BLaER1 (cell line): Measurements from ENCODE around the gene NT5C1A.
A peak's percentile ranks its signal among the peaks of the same experiment; 100 is the strongest.

Experiments used
- H3K27ac ChIP-seq: shearing (Covaris generic); formaldehyde crosslinking; 2 replicates; pipeline ENCODE4 v1.8.1; 2022
- H3K27me3 ChIP-seq: shearing (Covaris generic); formaldehyde crosslinking; 2 replicates; pipeline ENCODE4 v1.8.1; 2022
- H3K36me3 ChIP-seq: shearing (Covaris generic); formaldehyde crosslinking; 2 replicates; pipeline ENCODE4 v1.8.1; 2022
- H3K4me1 ChIP-seq: shearing (Covaris generic); formaldehyde crosslinking; 2 replicates; pipeline ENCODE4 v1.8.1; 2022
- H3K4me2 ChIP-seq: shearing (Covaris generic); formaldehyde crosslinking; 2 replicates; pipeline ENCODE4 v1.8.1; 2022
- H3K4me3 ChIP-seq: shearing (Covaris generic); formaldehyde crosslinking; 2 replicates; pipeline ENCODE4 v1.8.1; 2022
- H3K9ac ChIP-seq: shearing (Covaris generic); formaldehyde crosslinking; 2 replicates; pipeline ENCODE4 v1.8.1; 2022
- H3K9me3 ChIP-seq: shearing (Covaris generic); formaldehyde crosslinking; 2 replicates; pipeline ENCODE4 v1.8.1; 2022
- H4K20me1 ChIP-seq: shearing (Covaris generic); formaldehyde crosslinking; 2 replicates; pipeline ENCODE4 v1.8.1; 2022
- Cebpa-rat ChIP-seq: shearing (Covaris generic); IDR thresholded peaks from 2 replicates; pipeline ENCODE4 v1.8.1; 2022

Gene NT5C1A

DNA sequence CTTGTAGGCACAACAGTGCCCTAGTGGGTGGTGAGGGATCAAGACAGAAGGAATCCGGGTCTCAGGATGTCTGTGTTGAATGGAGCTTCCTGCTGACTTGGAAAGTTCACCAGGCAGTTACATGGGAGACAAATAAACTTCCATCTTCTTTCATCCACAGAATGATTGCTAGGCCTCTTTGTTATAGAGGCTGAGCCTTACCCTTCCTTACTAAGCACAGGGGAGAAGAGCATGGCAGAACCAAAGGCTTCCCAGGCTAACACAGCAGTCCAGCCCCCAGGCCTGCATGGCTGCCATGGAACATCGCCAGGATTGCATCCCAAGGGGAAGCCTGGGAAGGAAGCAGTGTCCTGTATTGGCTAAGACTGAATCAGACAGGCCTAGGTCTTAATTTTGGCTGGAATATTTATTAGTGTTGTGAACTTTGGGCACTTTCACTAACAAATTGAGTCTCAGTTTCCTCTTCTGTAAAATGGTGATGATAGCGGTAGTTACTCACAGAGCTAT is 51.2 kb downstream of the NT5C1A start:
- no peaks in the 10 kb centered on the region for H4K20me1 ChIP-seq
- no peak for TF ChIP-seq Cebpa-rat
- no peak overlapping the region for H3K4me3 ChIP-seq
- H3K9me3 ChIP-seq = peaks cover 3% of the 10 kb centered on the region; the same call in 1 of the 2 replicates
- H3K27me3 ChIP-seq = no peaks in the 10 kb centered on the region
- H3K27ac ChIP-seq = no peak overlapping the region
- H3K4me1 ChIP-seq = peaks cover 25% of the 10 kb centered on the region
- H3K9ac ChIP-seq = no peak overlapping the region
- H3K36me3 ChIP-seq = no peaks in the 10 kb centered on the region; the same call in 1 of the 2 replicates
- no peak overlapping the region for H3K4me2 ChIP-seq

DNA sequence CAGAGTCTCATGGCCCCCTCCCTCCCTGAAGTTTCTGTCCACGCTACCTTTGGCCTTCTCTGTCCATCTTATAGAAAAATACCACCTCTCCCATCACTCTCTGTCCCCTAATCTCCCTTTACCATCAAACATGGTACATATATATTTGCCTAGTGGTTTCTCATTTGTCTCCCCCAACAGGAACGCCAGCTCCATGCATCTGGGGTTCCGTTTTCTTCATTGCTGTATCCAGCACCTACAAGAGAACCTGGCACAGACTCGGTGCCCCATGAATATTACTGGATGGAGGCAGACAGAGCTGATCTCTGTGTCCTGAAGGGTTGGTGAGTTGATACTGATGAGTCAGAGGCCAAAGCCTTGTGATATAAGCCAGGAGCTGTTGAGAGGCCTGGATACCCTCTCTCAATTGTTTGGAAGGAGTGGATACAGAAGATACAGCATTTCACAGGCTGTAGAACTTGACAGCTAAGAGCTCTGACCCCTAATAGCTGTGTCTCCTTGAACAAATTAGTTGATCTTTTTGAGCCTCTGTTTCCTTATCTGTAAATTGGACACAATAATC is 54.3 kb downstream of the NT5C1A start:
- no peak overlapping the region for H3K9ac ChIP-seq
- no peaks in the 10 kb centered on the region for H4K20me1 ChIP-seq

DNA sequence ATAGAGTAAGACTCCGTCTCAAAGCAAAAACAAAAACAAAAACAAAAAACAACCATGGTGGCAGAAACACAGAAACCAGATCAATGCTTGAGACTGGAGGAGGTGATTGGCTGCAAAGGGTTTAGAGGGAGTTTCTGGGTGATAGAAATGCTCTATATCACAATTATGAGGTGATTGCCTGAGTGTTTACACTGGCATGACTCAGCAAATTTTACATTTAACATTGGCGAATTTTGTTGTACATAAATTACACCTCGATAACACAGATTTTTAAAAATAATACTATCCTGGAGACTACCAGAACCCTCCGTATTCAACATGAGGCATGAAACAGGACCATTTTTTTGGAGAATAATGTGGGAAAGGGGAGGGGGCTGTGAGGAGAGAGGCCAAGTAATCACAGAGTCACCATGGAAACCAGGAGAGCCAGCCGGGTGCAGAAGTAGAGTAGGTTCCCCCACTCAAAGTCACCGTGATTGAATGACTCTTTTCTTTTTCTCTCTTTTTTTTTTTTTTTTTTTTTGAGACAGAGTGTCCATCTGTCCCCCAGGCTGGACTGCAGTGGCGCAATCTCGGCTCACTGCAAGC is 56.7 kb downstream of the NT5C1A start:
- TF ChIP-seq Cebpa-rat = no peak
- Histone ChIP-seq H3K36me3 (no peaks in the 10 kb centered on the region; the same call in 1 of the 2 replicates), H3K27ac (no peak overlapping the region), H3K4me1 (no peaks in the 10 kb centered on the region), H4K20me1 (no peaks in the 10 kb centered on the region), H3K9me3 (peaks cover 3% of the 10 kb centered on the region; the same call in 1 of the 2 replicates), H3K9ac (no peak overlapping the region), H3K4me3 (no peak overlapping the region), H3K4me2 (no peak overlapping the region), H3K27me3 (no peaks in the 10 kb centered on the region)

More for the DNA sequence above, 54.3 kb downstream of the NT5C1A start:
- Histone ChIP-seq H3K4me2 (no peak overlapping the region), H3K36me3 (no peaks in the 10 kb centered on the region; the same call in 1 of the 2 replicates), H3K27ac (no peak overlapping the region), H3K9me3 (peaks cover 3% of the 10 kb centered on the region; the same call in 1 of the 2 replicates), H3K4me1 (no peaks in the 10 kb centered on the region), H3K4me3 (no peak overlapping the region), H3K27me3 (no peaks in the 10 kb centered on the region)
- no peak for TF ChIP-seq Cebpa-rat

DNA sequence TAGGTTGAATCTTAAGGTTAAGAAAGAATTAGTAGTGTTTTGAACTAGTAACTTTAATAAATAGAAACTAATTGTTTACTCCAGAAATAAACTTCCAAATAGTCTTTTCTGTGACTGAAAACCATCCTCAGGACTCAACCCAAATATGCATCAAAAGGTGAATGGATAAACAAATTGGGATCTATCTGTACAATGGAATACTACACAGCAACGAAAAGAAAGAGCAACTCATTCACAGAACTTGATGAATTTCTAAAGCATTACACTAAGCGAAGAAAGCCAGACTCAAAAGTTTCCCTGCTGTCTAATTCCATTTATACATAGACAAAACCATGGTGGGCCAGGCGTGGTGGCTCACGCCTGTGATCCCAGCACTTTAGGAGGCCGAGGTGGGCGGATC is 57.4 kb downstream of the NT5C1A start:
- TF ChIP-seq Cebpa-rat = no peak
- Histone ChIP-seq H3K27me3 (no peaks in the 10 kb centered on the region), H3K4me1 (no peaks in the 10 kb centered on the region), H3K9ac (no peak overlapping the region), H3K9me3 (peaks cover 3% of the 10 kb centered on the region; the same call in 1 of the 2 replicates), H3K4me3 (no peak overlapping the region), H3K36me3 (no peaks in the 10 kb centered on the region; the same call in 1 of the 2 replicates), H3K4me2 (no peak overlapping the region), H3K27ac (no peak overlapping the region), H4K20me1 (no peaks in the 10 kb centered on the region)

DNA sequence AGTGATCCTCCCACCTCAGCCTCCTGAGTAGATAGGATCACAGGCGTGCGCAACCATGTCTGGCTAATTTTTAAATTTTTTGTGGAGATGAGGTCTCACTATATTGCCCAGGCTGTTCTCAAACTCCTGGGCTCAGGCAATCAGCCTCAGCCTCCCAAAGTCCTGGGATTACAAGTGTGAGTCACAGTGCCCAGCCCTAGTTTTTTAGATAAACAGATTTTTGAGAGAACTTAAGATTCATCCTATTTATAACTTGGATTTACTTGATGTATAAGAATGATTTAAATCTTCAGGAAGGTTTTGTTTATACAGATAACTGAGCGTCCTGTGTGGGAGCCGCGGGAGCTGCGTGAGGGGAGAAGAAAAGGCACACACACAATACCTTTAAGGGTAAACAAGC is 58.7 kb downstream of the NT5C1A start:
- TF ChIP-seq Cebpa-rat = no peak
- H3K9ac ChIP-seq = no peak overlapping the region

DNA sequence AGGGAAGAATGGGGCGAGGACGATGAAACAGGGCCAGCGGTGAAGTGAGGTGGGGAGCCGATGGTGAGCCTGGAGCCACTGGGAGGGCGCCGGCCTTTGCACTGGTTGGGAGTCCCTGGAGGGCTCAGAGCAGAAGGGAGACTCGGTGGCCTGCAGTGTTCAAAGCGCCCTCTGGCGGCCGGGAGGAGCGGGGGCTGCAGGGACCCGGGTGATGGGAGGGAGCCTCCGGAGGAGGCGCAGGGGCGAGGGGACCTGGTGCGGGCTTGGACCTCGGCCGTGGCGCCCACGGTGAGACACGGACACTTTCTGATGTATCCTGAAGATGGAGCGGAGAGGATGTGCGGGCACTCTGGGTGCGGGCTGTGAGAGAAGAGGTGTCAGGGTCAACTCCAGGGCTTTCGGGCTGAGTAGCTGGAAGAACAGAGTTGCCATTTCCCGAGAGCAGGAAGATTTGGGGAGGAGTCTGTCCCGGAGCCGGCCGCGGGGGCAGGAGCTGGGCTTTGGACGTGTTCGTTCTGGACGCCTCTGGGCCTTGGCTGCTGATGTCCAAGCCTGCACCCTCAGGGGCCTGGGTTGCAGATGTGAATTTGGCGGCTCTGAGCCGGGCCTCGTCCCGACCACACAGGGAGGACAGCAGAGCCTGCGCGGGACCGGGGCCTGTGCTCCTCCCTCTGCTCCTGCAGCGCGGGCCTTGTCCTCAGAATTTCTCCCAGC is 62.1 kb downstream of the NT5C1A start:
- H3K9me3 ChIP-seq = no peaks in the 10 kb centered on the region
- H3K36me3 ChIP-seq = no peaks in the 10 kb centered on the region
- H3K27me3 ChIP-seq = no peaks in the 10 kb centered on the region
- H3K4me3 ChIP-seq = no peak overlapping the region
- no peak for TF ChIP-seq Cebpa-rat
- peak overlapping the region; percentile 37 for H3K4me2 ChIP-seq
- no peaks in the 10 kb centered on the region for H4K20me1 ChIP-seq
- no peak overlapping the region for H3K27ac ChIP-seq
- H3K9ac ChIP-seq = no peak overlapping the region
- no peaks in the 10 kb centered on the region for H3K4me1 ChIP-seq

More for the DNA sequence above, 58.7 kb downstream of the NT5C1A start:
- H3K27ac ChIP-seq = no peak overlapping the region
- H3K9me3 ChIP-seq = peaks cover 3% of the 10 kb centered on the region; the same call in 1 of the 2 replicates
- no peaks in the 10 kb centered on the region; the same call in 1 of the 2 replicates for H3K36me3 ChIP-seq
- no peaks in the 10 kb centered on the region for H3K27me3 ChIP-seq
- H3K4me2 ChIP-seq = no peak overlapping the region
- H3K4me1 ChIP-seq = no peaks in the 10 kb centered on the region
- no peaks in the 10 kb centered on the region for H4K20me1 ChIP-seq
- H3K4me3 ChIP-seq = no peak overlapping the region
